22Rv1 (cell line): Measurements from ENCODE around the gene BAZ2B.
"Not testable (repeated sequence)": the region's sequence is repeated elsewhere in the genome, so short reads cannot be mapped to it uniquely, and the experiment has no call there.

ENCODE experiments used
- H3K27ac ChIP-seq: fragments of 450-650 bp; 2 replicates; pipeline ENCODE4 v1.5.1; 2017
- ZFX ChIP-seq: fragments of 450-650 bp; IDR thresholded peaks from 2 replicates; pipeline ENCODE4 v1.6.1; 2017; ENCODE audit warnings: antibody characterized with exemption, borderline replicate concordance
- TF ChIP-seq, protein P1 (sequence below): fragments of 450-650 bp; IDR thresholded peaks from 2 replicates; pipeline ENCODE4 v1.5.1; 2017; ENCODE audit warnings: mild to moderate bottlenecking

The BAZ2B gene

GRCh38 chr2:159371506-159371905, 244.8 kb downstream of the BAZ2B start:
- TF ChIP-seq ZFX = no peak
- TF ChIP-seq, protein P1, sequence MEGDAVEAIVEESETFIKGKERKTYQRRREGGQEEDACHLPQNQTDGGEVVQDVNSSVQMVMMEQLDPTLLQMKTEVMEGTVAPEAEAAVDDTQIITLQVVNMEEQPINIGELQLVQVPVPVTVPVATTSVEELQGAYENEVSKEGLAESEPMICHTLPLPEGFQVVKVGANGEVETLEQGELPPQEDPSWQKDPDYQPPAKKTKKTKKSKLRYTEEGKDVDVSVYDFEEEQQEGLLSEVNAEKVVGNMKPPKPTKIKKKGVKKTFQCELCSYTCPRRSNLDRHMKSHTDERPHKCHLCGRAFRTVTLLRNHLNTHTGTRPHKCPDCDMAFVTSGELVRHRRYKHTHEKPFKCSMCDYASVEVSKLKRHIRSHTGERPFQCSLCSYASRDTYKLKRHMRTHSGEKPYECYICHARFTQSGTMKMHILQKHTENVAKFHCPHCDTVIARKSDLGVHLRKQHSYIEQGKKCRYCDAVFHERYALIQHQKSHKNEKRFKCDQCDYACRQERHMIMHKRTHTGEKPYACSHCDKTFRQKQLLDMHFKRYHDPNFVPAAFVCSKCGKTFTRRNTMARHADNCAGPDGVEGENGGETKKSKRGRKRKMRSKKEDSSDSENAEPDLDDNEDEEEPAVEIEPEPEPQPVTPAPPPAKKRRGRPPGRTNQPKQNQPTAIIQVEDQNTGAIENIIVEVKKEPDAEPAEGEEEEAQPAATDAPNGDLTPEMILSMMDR = no peak
- no peak overlapping the region for H3K27ac ChIP-seq

- H3K27ac ChIP-seq = no peak overlapping the region
- TF ChIP-seq ZFX = no peak
- TF ChIP-seq, protein P1 = no peak
Measured at GRCh38 chr2:159366538-159366937, 249.8 kb downstream of the BAZ2B start.

GRCh38 chr2:159362816-159363251, 253.5 kb downstream of the BAZ2B start:
- no peak overlapping the region for H3K27ac ChIP-seq
- TF ChIP-seq ZFX = no peak
- TF ChIP-seq, protein P1 = no peak

DNA sequence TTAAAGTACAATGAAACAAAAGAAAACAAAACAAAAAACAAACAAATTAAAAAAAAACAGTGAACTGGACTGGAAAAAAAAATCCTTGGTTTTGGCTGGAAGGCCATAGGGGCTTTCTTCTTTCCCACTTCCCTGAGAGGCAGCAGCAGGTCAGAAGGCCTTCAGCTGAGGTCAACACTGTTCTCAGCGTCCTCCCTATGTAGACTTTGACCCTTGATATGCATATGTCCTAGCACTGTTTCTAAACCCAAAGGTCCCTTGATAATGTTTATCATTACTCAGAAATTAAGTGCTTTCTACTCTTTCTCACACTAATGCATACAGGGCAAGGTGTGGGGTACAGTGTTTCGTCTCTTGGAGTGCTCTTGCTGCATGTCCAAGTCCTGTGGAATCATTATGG, 254.3 kb downstream of the BAZ2B start:
- H3K27ac ChIP-seq = no peak overlapping the region
- TF ChIP-seq, protein P1 = no peak
- no peak for TF ChIP-seq ZFX

GRCh38 chr2:159361603-159362002, 254.7 kb downstream of the BAZ2B start:
- H3K27ac ChIP-seq = not testable (repeated sequence)

DNA sequence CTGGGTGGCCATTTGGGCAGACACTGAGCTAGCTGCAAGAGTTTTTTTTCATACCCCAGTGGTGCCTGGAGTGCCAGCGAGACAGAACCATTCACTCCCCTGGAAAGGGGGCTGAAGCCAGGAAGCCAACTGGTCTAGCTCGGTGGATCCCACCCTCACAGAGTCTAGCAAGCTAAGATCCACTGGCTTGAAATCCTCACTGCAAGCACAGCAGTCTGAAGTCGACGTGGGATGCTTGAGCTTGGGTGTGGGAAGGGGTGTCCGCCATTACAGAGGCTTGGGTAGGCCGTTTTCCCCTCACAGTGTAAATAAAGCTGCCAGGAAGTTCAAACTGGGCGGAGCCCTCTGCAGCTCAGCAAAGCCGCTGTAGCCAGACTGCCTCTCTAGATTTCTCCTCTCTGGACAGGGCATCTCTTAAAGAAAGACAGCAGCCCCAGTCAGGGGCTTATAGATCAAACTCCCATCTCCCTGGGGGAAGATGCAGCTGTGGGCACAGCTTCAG, 260.2 kb downstream of the BAZ2B start:
- no peak overlapping the region for H3K27ac ChIP-seq
- TF ChIP-seq, protein P1 = no peak
- TF ChIP-seq ZFX = no peak

DNA sequence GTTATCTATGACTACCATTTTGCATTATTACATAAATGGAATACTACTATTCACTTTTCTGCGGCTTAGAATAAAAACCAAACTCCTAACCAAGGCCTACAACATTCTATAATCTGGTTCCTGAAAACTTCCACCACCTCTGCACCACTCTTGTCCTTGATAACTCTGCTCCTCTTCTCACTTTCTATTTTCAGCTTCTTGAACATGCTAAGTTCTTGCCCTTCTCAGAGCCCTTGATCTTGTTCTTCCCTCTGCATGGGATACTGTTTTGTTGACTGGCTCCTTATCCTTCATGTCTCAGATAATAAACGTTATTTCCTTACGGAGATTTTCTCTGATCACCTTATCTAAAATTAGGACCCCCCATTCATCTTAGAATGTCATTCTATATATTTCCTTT, 264.4 kb downstream of the BAZ2B start:
- no peak overlapping the region for H3K27ac ChIP-seq
- TF ChIP-seq, protein P1 = no peak
- TF ChIP-seq ZFX = no peak

DNA sequence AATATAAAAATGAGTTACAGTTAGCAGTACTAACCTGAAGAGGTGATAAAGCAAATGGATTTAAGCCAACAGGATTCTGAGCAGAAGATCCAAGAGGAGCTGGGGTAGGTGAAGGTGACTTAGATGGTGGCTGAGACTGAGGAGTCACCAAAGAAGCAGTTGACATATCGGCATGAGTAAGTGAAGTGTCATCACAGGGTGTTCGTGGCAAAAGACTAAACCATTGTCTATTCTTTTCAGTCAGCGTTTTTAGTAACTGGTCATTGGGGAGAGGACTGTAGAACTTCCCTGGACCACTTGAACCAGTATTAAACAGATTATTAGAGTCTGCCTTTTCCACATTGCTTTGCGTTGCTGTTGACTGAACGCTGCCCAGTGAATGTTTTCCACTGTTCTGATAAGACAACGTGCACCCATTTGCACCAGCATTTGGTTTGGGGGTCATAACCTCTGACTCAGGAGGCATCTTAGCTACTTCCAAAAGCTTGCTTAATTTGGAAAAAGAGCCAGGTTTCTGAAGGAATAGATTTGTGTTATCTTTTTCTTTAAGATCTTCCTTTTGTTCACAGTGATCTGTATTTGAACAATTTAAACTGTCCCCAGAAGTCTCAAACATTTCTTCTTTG, 266.6 kb downstream of the BAZ2B start:
- TF ChIP-seq ZFX = no peak
- TF ChIP-seq, protein P1 = no peak
- H3K27ac ChIP-seq = no peak overlapping the region
